Cardiac fibroblast (primary cell): Measurements from ENCODE around the gene FBXW10.
"Not testable (repeated sequence)": the region's sequence is repeated elsewhere in the genome, so short reads cannot be mapped to it uniquely, and the experiment has no call there.

Source experiments
- DNase-seq, 2 donors: peaks; one replicate each; pipeline versions ENCODE4 v3.0.0 to v3.0.0-alpha.2; 2010; ENCODE audit warnings: low read depth in 2 of 2
- H3K4me3 ChIP-seq, 2 donors: replicated peaks in 1 of 2; 1 replicate in 1 of 2; 2 replicates in 1 of 2; pipeline ENCODE4 v1.5.1; 2011; ENCODE audit warnings: low read depth in 2 of 2, low read length in 2 of 2, mild to moderate bottlenecking in 2 of 2, moderate library complexity in 1 of 2
- TF ChIP-seq, protein P1 (sequence below): IDR thresholded peaks from one replicate; pipeline ENCODE4 v1.5.1; 2011; ENCODE audit warnings: low read depth, mild to moderate bottlenecking, low read length, inconsistent platforms

Gene FBXW10

DNA sequence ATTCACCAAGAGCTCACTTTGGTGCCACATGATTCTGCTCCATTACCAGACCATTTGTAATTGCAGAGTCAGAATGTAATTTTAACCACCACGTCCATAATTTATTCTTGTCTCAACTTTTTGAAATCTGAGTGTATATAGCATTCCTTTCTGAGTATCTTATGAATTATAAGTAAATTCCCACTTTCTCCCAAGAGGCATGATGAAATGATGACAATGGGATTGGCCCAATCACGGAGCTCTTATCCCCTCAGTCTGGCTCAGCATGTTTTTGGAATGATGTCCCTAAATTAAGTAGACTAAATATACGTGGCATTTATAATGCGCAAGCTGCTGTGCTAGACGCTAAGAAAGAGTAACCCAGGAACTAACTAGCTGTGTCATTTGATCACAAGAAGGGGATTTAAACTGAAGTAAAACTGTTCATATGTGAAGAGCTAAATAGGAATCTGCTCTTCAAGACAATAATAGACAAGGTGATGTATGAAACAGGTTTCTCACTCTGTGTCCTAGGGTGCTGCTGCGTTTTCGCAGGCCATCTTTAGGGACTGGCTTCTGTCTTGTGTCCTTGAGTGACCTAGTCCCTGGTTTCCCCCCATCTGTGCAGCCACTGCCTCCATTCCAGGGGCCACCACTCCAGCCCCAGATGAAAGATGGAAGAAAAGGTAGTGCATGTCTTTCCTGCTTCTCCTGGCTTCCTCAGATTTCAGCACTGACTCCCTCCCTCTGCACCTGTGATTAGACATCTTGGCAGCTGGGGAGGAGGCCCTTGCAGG, 4.0 kb upstream of the FBXW10 start:
- peak in 1 of 2 donors; percentile 46 for DNase-seq
- not testable (repeated sequence) for H3K4me3 ChIP-seq

DNA sequence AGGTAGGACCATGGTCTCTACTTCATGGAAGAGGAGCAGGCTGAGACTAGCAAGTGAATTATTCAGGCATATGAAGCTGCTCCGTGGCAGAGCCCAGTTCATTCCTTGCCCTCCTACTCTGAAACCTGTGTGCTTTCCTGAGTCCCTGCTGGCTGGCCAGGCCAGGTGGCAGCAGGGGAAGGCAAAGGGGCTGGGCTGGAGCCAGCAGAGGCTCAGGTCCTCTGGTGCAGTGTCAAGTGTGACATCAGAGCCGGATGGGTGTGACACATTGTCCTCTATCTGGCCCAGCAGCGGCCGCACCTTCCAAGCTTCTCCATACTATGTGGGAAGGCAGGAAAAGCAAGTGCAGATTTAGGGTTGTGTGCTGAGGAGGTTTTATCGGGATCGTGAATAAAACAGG, 2.6 kb upstream of the FBXW10 start:
- not testable (repeated sequence) for H3K4me3 ChIP-seq, DNase-seq

DNA sequence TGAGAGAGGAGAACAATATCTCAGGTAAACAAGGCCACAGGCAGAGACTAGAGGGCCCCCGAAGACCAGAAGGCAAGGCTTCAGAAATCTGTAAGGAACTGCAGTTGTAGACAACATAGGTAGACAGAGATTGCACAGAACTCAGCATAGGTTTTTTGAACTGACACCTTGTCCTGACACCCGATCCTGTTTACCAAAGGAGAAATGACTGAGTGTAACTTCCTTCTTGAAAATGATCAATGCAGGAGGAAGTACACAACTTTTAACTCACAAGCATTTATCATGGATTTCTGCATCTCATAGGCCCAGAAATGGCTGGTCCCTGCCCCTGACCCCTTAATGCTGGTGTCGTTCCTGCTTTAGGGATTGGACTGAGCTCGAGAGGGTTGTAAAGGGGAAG, 872 bp downstream of the FBXW10 start:
- DNase-seq: not testable (repeated sequence)

DNA sequence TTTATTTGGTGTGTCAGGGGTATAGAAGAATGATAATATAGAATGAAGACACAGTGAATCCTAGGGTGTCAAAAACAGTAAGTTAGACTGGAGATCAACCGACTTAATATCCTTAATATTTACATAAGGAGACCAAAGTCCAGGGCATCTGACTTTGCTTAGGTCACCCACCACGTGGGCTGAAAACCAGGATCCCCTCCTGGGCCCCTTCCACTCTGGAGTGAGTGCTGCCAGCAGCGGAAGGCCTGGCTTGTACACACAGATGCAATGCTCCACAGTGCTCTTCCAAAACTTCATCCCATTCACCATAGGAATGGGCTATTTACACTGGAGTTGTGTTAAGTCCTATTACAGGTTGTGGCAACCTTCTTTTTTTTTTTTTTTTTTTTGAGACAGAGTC, 2.7 kb downstream of the FBXW10 start:
- not testable (repeated sequence) for DNase-seq, H3K4me3 ChIP-seq

More for the DNA sequence above, 872 bp downstream of the FBXW10 start:
- H3K4me3 ChIP-seq: not testable (repeated sequence)

DNA sequence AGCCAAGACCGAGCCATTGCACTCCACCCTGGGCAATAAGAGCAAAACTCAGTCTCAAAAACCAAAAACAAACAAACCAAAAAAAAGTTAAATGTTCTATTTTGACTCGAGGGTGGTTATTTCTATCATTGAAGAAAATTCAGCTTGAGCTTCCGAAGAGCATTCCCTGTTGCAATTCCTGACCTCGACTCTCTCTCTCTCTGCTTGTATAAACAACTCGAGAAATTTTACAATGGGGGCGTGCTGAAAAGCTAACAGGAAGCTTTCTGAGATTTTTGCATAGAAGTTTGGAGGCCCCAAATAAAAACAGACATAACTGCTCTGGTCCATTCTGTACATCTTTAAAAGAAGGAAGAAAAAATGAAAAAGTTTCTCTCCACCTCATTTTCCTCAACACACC, 3.6 kb downstream of the FBXW10 start:
- not testable (repeated sequence) for DNase-seq

DNA sequence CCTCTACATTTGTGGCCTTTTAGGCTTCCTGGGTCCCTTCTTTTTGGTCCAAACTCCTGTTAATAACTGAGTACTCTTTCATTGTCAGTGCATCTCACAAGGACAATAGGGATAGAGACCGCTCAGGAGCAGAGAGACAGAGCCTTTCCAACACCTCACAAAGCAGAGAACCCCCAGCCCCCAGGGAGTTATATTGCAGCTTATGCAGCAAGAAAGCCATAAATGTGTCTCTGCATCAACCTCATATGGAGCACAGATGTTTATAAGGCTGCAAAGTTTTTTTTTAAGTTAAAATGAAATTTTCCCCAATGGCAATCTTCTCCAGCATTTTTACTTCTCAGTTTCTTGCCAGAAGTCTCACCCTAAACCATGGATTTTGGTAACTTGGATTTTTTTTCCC, 6.4 kb downstream of the FBXW10 start:
- DNase-seq, H3K4me3 ChIP-seq: not testable (repeated sequence)

More for the DNA sequence above, 3.6 kb downstream of the FBXW10 start:
- H3K4me3 ChIP-seq: not testable (repeated sequence)

DNA sequence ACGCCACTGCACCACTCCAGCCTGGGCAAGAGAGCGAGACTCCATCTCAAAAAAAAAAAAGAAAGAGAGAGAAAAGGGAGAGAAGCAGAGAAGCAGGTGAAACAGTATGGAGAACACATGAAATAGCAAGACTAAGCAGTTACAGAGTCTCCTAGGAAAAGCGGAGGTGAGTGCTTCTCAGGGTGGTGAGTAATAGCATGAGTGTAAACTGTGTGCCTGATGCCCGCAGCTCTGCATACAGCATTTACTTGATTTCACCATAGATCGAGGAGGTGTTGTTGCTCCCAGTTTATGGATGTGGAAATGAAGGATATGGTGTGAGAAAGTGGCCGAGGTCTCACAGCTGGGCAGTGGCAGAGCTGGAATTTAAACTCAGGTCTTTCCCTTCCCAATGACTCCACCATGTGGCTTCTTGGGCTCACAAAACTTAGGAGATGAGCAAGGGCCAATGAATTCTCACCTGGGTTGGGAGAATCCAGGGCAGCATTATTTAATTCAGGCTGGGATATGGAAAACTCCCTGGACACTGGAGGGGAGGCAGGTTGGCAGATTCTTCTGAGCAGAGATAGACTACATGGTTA, 10.1 kb downstream of the FBXW10 start:
- not testable (repeated sequence) for DNase-seq

DNA sequence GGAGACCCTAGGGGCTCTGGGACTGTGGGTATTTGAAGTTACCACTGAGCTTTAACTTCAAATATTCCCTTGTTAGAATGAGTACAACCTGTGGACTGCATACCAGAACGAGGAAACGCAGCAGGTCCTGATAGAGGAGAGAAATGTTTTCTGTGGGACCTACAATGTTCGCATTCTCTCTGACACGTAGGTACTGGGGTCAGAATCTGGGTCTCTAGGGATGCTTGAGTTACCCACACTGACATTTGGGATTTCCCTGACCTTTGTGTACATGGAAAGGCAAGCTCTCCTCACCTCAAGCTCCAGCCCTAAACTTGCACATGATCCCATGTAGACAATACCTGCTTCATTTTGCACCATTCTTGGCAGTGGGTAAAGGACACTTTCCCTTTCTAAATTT, 12.1 kb downstream of the FBXW10 start:
- not testable (repeated sequence) for DNase-seq, H3K4me3 ChIP-seq

More for the DNA sequence above, 10.1 kb downstream of the FBXW10 start:
- H3K4me3 ChIP-seq: not testable (repeated sequence)

DNA sequence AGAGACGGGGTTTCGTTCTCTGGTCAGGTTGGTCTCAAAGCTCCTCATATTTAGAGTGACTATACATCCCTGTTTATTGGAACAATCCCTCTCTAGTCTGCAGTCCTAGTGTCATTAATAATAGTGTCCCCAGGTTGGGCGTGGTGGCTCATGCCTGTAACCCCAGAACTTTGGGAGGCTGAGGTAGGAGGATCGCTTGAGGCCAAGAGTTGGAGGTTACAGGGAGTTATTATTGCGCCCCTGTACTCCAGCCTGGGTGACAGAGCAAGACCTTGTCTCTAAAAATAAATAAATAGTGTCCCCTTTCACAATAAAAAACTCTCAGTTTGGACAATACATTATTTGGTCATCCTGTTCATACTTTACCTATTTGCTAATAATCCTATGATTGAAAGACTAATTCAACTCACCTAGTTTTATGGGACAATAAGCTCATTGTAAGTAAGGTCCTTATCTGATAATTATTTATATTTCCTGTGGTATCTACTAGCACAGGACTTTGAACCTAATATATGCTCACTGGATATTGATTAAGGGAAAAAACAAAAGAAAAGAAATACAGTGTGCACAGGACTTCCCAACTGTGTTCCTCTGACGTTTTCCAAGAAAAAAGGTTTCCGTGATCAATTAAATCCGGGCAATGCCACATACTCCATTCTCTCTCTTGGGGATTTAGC, 13.7 kb downstream of the FBXW10 start:
- H3K4me3 ChIP-seq, DNase-seq: not testable (repeated sequence)

DNA sequence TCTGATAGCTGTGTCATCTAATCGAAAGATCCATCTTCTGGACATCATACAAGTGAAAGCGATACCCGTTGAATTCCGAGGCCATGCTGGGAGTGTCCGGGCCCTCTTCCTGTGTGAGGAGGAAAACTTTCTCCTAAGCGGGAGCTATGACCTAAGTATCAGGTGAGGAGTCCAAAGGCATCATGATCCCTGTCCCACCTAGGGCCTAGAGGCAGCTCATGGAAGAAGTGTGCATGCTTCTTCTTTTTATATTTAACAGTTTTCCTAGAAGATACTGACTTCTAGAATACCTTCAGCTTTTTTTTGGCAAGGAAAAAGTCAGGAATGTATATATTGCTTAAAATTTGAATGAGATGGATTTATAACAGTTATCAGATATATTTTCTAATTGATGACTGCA, 14.5 kb downstream of the FBXW10 start:
- not testable (repeated sequence) for DNase-seq, H3K4me3 ChIP-seq

DNA sequence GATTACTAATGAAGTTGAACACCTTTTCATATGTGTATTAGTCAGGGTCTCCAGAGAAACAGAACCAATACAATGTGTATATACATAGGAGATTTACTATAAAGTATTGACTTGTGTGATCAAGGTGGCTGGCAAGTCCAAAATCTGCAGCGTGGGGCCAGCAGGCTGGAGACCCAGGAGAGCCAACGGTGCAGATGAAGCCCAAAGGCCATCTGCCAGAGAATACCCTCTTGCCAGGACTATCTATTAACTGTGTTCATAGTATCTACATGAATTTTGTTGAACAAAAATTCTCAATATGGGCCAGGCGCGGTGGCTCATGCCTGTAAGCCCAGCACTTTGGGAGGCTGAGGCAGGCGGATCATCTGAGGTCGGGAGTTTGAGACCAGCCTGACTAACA, 16.4 kb downstream of the FBXW10 start:
- DNase-seq, H3K4me3 ChIP-seq: not testable (repeated sequence)

DNA sequence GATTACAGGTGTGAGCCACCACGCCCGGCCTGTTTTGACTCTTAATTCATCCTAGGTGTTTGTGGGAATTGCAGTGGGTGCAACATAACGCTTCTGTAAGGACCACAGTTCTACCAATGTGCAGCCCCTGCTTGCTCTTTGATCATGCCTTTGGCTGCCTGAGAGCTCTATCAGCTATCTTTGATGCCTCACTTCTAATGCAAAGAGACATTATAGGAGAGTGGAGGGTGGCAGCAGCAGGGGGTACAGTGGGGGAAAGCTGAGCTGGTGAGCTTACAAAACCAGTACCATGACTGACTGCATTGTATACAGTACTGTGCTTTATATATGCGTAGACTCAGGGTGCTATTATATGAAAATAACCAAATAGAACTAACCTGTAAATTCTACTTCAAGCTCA, 26.7 kb downstream of the FBXW10 start:
- H3K4me3 ChIP-seq, DNase-seq: not testable (repeated sequence)

DNA sequence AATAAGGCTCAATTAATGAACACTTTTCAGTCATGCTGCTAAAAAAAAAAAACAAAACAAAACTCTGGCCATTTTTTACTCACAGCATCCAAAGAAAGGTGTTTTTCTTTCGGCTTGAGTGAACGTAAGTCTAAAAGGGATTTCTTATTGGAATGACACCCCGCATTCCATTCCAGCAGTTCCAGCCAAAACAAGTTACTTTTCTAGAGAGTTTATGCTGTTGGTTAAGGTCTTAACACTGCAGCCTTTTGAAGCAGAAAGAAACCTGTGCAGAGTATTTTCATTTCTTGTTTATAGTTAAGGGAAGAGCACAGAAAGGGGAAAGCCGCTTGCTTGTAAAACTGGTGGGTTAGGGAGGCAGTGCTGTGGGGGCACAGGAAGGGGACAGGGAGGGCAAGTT, 27.2 kb downstream of the FBXW10 start:
- H3K4me3 ChIP-seq, DNase-seq: not testable (repeated sequence)

DNA sequence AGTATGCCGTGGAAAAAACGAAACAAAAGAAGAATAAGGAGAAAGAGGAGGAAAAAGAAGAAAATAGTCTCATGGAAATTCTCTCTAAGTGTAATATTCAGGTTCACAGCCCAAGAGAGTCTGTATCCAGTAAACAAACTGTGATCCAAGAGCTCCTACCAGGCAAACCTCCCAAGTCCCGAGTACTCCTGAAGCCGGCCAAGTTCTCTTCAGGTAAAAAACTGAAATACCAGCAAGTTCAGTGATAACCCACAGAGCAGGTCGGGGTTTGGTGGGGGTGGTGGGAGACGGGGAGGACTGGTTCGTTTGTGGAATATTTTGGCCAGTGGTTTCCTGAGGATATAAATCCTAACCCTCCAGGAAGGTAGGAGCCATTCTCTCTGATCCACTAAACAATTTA, 28.6 kb downstream of the FBXW10 start:
- no peak overlapping the region for H3K4me3 ChIP-seq
- no peak for DNase-seq
- TF ChIP-seq, protein P1, sequence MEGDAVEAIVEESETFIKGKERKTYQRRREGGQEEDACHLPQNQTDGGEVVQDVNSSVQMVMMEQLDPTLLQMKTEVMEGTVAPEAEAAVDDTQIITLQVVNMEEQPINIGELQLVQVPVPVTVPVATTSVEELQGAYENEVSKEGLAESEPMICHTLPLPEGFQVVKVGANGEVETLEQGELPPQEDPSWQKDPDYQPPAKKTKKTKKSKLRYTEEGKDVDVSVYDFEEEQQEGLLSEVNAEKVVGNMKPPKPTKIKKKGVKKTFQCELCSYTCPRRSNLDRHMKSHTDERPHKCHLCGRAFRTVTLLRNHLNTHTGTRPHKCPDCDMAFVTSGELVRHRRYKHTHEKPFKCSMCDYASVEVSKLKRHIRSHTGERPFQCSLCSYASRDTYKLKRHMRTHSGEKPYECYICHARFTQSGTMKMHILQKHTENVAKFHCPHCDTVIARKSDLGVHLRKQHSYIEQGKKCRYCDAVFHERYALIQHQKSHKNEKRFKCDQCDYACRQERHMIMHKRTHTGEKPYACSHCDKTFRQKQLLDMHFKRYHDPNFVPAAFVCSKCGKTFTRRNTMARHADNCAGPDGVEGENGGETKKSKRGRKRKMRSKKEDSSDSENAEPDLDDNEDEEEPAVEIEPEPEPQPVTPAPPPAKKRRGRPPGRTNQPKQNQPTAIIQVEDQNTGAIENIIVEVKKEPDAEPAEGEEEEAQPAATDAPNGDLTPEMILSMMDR: no peak

DNA sequence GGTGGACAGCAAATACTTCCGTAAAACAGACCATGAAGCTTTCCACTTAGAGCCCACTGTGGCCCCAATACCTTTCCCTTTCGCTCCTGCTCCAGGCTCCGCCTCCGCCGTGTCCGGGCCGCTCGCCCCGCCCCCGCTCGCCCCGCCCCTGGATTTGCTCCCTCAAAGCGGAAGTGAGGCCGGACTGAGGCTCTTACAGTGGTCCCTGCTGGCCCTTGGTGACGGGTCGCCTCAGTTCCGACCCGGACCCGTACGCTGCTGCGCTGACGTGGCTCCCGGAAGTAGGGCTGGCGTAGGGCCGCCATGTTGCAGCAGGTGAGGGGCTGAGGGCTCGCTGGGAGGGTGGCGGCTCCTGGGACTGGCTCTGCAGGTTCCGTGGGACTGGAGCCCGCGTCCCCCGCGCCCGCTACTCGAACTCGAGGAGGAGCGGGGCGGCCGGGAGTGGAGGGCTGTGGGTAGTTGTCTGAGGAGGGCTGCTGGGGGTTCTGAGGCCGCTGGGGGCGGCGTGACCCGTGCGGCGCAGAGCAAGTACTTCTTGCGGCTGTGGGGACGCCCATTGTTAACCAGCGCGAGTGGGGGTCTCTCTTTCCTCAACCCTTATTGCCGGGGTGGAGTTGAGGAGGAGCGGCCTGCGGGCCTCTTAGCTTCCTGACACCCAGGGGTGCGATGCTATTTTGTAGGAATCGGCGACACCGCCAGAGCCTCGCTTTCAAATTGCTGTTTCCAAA, 37.3 kb downstream of the FBXW10 start, which contains the start of gene TVP23B:
TVP23B (plus strand) TSS at position 193 of the 728 bp plus-strand sequence; CDS start at position 304, 111 bp downstream.
- peak; percentile 94 to 95 for DNase-seq
- peak within 1 kb of the TSS; percentile 60 for H3K4me3 ChIP-seq

DNA sequence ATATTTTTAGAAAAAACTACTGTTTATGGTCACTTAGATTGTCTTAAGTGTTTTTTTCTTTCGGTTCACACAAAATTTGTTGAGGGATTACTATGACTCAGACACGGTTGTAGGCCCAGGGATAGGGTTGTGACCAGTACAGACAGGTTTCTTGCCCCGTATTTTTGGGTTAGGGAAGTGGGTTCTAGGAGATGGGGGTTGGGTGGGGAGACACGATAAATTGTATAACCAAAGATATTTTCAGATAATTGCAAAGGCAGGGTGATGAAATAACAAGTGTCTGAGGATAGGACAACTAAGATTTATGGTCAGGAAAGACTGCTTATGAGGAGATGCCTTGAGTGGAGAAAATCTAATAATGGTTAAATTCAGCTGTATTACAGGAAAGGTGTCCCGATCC, 38.0 kb downstream of the FBXW10 start:
- DNase-seq: not testable (repeated sequence)
- peak overlapping the region; percentile 11 to 46 for H3K4me3 ChIP-seq

DNA sequence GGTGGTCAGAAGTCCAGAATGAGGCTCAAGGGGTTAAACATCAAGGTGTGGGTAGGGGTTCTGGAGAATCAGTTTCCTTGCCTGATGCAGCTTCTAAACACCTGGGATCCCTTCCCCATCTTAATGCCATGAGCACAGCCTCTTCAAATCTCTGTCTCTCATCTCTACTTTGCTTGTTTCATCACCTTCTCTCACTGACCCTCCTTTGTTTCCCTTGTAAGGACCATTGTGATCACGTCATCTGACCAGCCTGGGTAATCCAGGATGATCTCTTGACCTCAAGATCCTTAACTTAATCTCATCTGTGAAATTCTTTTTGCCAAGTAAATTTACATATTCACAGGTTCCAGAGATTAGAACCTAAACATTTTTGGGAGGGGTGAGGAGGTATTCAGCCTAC, 42.1 kb downstream of the FBXW10 start:
- DNase-seq, H3K4me3 ChIP-seq: not testable (repeated sequence)
